ENCODE measurements around the gene PTPRR.

The PTPRR gene

GRCh38 chr12:70759161-70759918 is 161.2 kb downstream of the PTPRR start:
- TF ChIP-seq SIN3A (IDR thresholded peaks at IDR 0.05; ENCODE audit: borderline replicate concordance, insufficient read depth, low read length): no peak
- TF ChIP-seq TAF1 (IDR thresholded peaks at IDR 0.05; ENCODE audit: borderline replicate concordance, insufficient read depth, low read length): no peak
- TF ChIP-seq POLR2AphosphoS5 (IDR thresholded peaks at IDR 0.05; ENCODE audit: low read depth, low read length): no peak
- TF ChIP-seq FOXP2 (optimal IDR thresholded peaks at IDR 0.05; ENCODE audit: borderline replicate concordance, extremely low read depth, extremely low read length, insufficient read depth): no peak
- no peak for TF ChIP-seq REST (IDR thresholded peaks at IDR 0.05; ENCODE audit: insufficient read depth in 1 of 2, low read depth in 2 of 2, low read length in 2 of 2)

DNA sequence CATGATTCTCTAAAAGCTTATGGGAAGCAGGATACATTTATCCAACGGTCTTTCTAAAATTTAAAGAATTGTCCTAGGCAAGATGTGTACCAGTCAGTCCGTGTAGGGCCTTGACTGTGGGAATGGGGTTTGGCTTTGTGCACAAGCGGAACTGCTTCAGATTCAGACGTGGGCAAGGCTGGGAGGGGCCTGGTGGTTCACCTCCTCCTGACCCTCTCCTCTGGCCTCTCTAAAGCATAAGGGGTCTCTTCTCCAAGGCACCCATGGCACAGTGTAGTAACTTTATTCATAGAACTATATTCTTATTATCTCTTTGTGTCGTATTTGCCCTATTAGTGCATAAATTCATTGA is 162.1 kb downstream of the PTPRR start:
- TF ChIP-seq SIN3A (IDR thresholded peaks at IDR 0.05; ENCODE audit: borderline replicate concordance, insufficient read depth, low read length): no peak
- no peak for TF ChIP-seq FOXP2 (optimal IDR thresholded peaks at IDR 0.05; ENCODE audit: borderline replicate concordance, extremely low read depth, extremely low read length, insufficient read depth)
- TF ChIP-seq TAF1 (IDR thresholded peaks at IDR 0.05; ENCODE audit: borderline replicate concordance, insufficient read depth, low read length): no peak
- no peak for TF ChIP-seq POLR2AphosphoS5 (IDR thresholded peaks at IDR 0.05; ENCODE audit: low read depth, low read length)
- no peak for TF ChIP-seq REST (IDR thresholded peaks at IDR 0.05; ENCODE audit: insufficient read depth in 1 of 2, low read depth in 2 of 2, low read length in 2 of 2)

DNA sequence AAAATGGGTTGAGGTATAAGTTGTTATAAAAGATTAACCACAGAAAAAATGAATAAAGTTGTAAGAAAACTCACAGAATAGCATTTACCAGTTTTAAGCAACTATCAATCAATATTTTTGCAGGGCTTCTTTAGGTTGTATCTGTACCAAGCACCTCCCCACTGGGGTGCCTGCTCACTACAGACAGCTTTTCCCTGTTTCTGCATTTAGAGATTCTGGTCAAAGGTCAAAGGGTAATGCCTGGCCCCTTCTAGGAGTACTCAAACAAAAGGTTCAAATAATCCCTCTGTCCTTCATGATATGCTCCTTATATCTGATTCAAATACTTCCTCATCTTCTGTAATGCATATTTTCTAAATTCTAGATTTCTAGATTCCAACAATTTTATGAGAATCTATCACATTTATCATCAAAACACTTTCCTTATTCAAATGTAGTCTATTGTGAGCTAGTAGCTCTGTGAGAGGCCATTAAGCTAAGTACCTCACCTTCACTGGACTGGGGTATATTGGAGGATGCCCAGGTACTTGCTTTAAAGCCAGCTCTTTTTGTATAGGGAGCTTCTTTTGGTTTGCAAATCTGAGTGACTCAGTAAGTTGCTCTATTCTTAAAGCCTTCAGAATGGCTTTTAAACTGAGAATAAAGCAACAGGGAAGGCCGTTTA is 162.6 kb downstream of the PTPRR start:
- no peak for TF ChIP-seq FOXP2 (optimal IDR thresholded peaks at IDR 0.05; ENCODE audit: borderline replicate concordance, extremely low read depth, extremely low read length, insufficient read depth)
- TF ChIP-seq POLR2AphosphoS5 (IDR thresholded peaks at IDR 0.05; ENCODE audit: low read depth, low read length): no peak
- TF ChIP-seq REST (IDR thresholded peaks at IDR 0.05; ENCODE audit: insufficient read depth in 1 of 2, low read depth in 2 of 2, low read length in 2 of 2): no peak
- no peak for TF ChIP-seq TAF1 (IDR thresholded peaks at IDR 0.05; ENCODE audit: borderline replicate concordance, insufficient read depth, low read length)
- no peak for TF ChIP-seq SIN3A (IDR thresholded peaks at IDR 0.05; ENCODE audit: borderline replicate concordance, insufficient read depth, low read length)

- TF ChIP-seq FOXP2 (optimal IDR thresholded peaks at IDR 0.05; ENCODE audit: borderline replicate concordance, extremely low read depth, extremely low read length, insufficient read depth) (no peak), POLR2AphosphoS5 (IDR thresholded peaks at IDR 0.05; ENCODE audit: low read depth, low read length) (no peak), TAF1 (IDR thresholded peaks at IDR 0.05; ENCODE audit: borderline replicate concordance, insufficient read depth, low read length) (no peak), SIN3A (IDR thresholded peaks at IDR 0.05; ENCODE audit: borderline replicate concordance, insufficient read depth, low read length) (no peak), REST (IDR thresholded peaks at IDR 0.05; ENCODE audit: insufficient read depth in 1 of 2, low read depth in 2 of 2, low read length in 2 of 2) (no peak)
These were observed 163.7 kb downstream of the PTPRR start for GRCh38 chr12:70756791-70757190.
